H1 (cell line): ENCODE results near the gene GABRR2. TPM values are rescaled to one million over a fixed set of nuclear protein-coding genes. Genes with fewer than 3 reads are reported as not detected.

ENCODE experiments used
- CTCF ChIA-PET: fragments of 300-600 bp; sonication (Branson Sonifier 250); formaldehyde crosslinking; loops from one replicate; lab custom pipeline; 2021; ENCODE audit not compliant: partially characterized antibody; lab: Charles Lee
- POLR2A ChIA-PET: fragments of 300-600 bp; sonication (Branson Sonifier 250); formaldehyde crosslinking; loops from one replicate; lab custom pipeline; 2021; ENCODE audit warnings: inconsistent platforms; ENCODE audit not compliant: partially characterized antibody; lab: Charles Lee
- DNase-seq, 2 experiments: peaks; one replicate each; pipeline versions ENCODE4 v3.0.0 to v3.0.0-alpha.2; 2010 to 2022; ENCODE audit warnings: low spot score in 2 of 2, low read depth in 1 of 2, mixed read lengths in 1 of 2
- FAIRE-seq: peaks from 2 replicates; lab custom pipeline; 2011; peaks lifted over from hg19 to GRCh38; lab: Jason Lieb, UNC
- H2AFZ ChIP-seq: 2 replicates; pipeline ENCODE4 v1.8.1; 2012; ENCODE audit warnings: low read length, inconsistent platforms
- H2AK5ac ChIP-seq: 2 replicates; pipeline ENCODE4 v1.6.1; 2013; ENCODE audit warnings: low read depth, low read length
- H2BK120ac ChIP-seq: replicated peaks from 2 replicates; pipeline ENCODE3; 2013; ENCODE audit warnings: low read depth, low read length, inconsistent platforms
- H2BK12ac ChIP-seq: 2 replicates; pipeline ENCODE4 v1.6.1; 2013; ENCODE audit warnings: low read depth, low read length
- H2BK15ac ChIP-seq: 2 replicates; pipeline ENCODE4 v1.6.1; 2013; ENCODE audit warnings: low read length
- H2BK20ac ChIP-seq: 2 replicates; pipeline ENCODE4 v1.6.1; 2013; ENCODE audit warnings: low read length
- H2BK5ac ChIP-seq: 2 replicates; pipeline ENCODE4 v1.6.1; 2013; ENCODE audit warnings: low read depth, low read length
- H3K14ac ChIP-seq: 2 replicates; pipeline ENCODE4 v1.6.1; 2013; ENCODE audit warnings: inconsistent platforms; ENCODE audit not compliant: insufficient read length
- H3K18ac ChIP-seq: 2 replicates; pipeline ENCODE4 v1.6.1; 2013; ENCODE audit warnings: low read length; ENCODE audit errors: extremely low read depth
- H3K23ac ChIP-seq: 2 replicates; pipeline ENCODE4 v1.6.1; 2013; ENCODE audit warnings: inconsistent platforms; ENCODE audit not compliant: insufficient read length
- H3K23me2 ChIP-seq: 2 replicates; pipeline ENCODE4 v1.6.1; 2013; ENCODE audit warnings: low read depth, low read length
- H3K27ac ChIP-seq: 2 replicates; pipeline ENCODE4 v1.6.1; 2011; ENCODE audit warnings: low read depth, low read length, inconsistent platforms
- H3K27me3 ChIP-seq, 4 experiments: replicated peaks in 1 of 4; 1 replicate in 1 of 4; 2 replicates in 3 of 4; pipeline versions ENCODE4 v1.6.1 to v1.8.1; 2011 to 2013; ENCODE audit warnings: low read length in 3 of 4, mild to moderate bottlenecking in 3 of 4, inconsistent platforms in 2 of 4, mixed read lengths in 2 of 4, moderate library complexity in 1 of 4; ENCODE audit not compliant: control insufficient read depth in 3 of 4, insufficient read depth in 3 of 4; ENCODE audit errors: extremely low read depth in 1 of 4
- H3K36me3 ChIP-seq, 4 experiments: 2 replicates each; pipeline versions ENCODE4 v1.6.1 to v1.8.1; 2011 to 2013; ENCODE audit warnings: mild to moderate bottlenecking in 4 of 4, low read length in 3 of 4, moderate library complexity in 2 of 4, control low read depth in 1 of 4, inconsistent platforms in 1 of 4; ENCODE audit not compliant: insufficient read depth in 4 of 4, control insufficient read depth in 2 of 4
- H3K4ac ChIP-seq: replicated peaks from 2 replicates; pipeline ENCODE3; 2013; ENCODE audit warnings: low read length, low read depth, mixed read lengths, inconsistent platforms; ENCODE audit not compliant: insufficient read length
- H3K4me1 ChIP-seq, 4 experiments: replicated peaks in 1 of 4; 1 replicate in 1 of 4; 2 replicates in 3 of 4; pipeline versions ENCODE4 v1.6.1 to v1.8.1; 2011 to 2013; ENCODE audit warnings: low read length in 3 of 4, inconsistent platforms in 2 of 4, mixed read lengths in 1 of 4; ENCODE audit not compliant: insufficient read depth in 4 of 4, control insufficient read depth in 3 of 4
- H3K4me2 ChIP-seq, 2 experiments: 2 replicates each; pipeline versions ENCODE4 v1.6.1 to v1.8.1; 2011 to 2013; ENCODE audit warnings: low read depth in 2 of 2, low read length in 2 of 2, control low read depth in 1 of 2, inconsistent platforms in 1 of 2, mild to moderate bottlenecking in 1 of 2; ENCODE audit not compliant: insufficient read depth in 1 of 2
- H3K4me3 ChIP-seq, 4 experiments: fragments of 200-600, 300-600 bp in 1 of 4; sonication (generic), shearing (Covaris generic), sonication (Bioruptor Twin) in 1 of 4; 2 replicates each; pipeline versions ENCODE4 v1.5.1 to v1.8.1; 2011 to 2016; ENCODE audit warnings: low read length in 4 of 4, low read depth in 3 of 4, control low read depth in 2 of 4, inconsistent platforms in 2 of 4, mild to moderate bottlenecking in 2 of 4, mixed read lengths in 1 of 4, moderate library complexity in 1 of 4; ENCODE audit not compliant: insufficient read depth in 2 of 4; ENCODE audit errors: extremely low read depth in 1 of 4
- H3K56ac ChIP-seq: replicated peaks from 2 replicates; pipeline ENCODE3; 2013; ENCODE audit warnings: low read depth, mild to moderate bottlenecking, mixed read lengths, low read length, inconsistent platforms; ENCODE audit not compliant: insufficient read length
- H3K79me1 ChIP-seq: 2 replicates; pipeline ENCODE4 v1.6.1; 2013; ENCODE audit warnings: low read depth, low read length, control low read depth
- H3K79me2 ChIP-seq, 2 experiments: 2 replicates each; pipeline versions ENCODE4 v1.6.1 to v1.8.1; 2012 to 2013; ENCODE audit warnings: low read length in 2 of 2, mild to moderate bottlenecking in 2 of 2, inconsistent platforms in 1 of 2; ENCODE audit not compliant: insufficient read depth in 2 of 2, control insufficient read depth in 1 of 2
- H3K9ac ChIP-seq, 4 experiments: replicated peaks in 1 of 4; 1 replicate in 1 of 4; 2 replicates in 3 of 4; pipeline versions ENCODE4 v1.6.1 to v1.8.1; 2011 to 2013; ENCODE audit warnings: low read depth in 3 of 4, low read length in 3 of 4, control low read depth in 2 of 4, mild to moderate bottlenecking in 2 of 4, moderate library complexity in 2 of 4, inconsistent platforms in 1 of 4; ENCODE audit errors: extremely low read depth in 1 of 4
- H3K9me3 ChIP-seq, 2 experiments: 2 replicates each; pipeline versions ENCODE4 v1.6.1 to v1.8.1; 2012 to 2013; ENCODE audit warnings: mild to moderate bottlenecking in 2 of 2, moderate library complexity in 2 of 2, control low read depth in 1 of 2, inconsistent platforms in 1 of 2, low read depth in 1 of 2, low read length in 1 of 2, mixed read lengths in 1 of 2; ENCODE audit not compliant: insufficient read depth in 2 of 2
- H4K20me1 ChIP-seq, 2 experiments: replicated peaks in 1 of 2; 2 replicates each; pipeline versions ENCODE3 to v1.8.1; 2011 to 2013; ENCODE audit warnings: inconsistent platforms in 2 of 2, low read length in 2 of 2, mild to moderate bottlenecking in 1 of 2; ENCODE audit not compliant: insufficient read depth in 2 of 2, control insufficient read depth in 1 of 2
- H4K5ac ChIP-seq: 2 replicates; pipeline ENCODE4 v1.6.1; 2013; ENCODE audit warnings: low read length, low read depth, mixed read lengths, inconsistent platforms; ENCODE audit not compliant: insufficient read length
- H4K8ac ChIP-seq: 2 replicates; pipeline ENCODE4 v1.8.0; 2013; ENCODE audit warnings: mild to moderate bottlenecking, moderate library complexity, low read length, inconsistent platforms; ENCODE audit not compliant: insufficient read depth; ENCODE audit errors: extremely low read depth
- H4K91ac ChIP-seq: replicated peaks from 2 replicates; pipeline ENCODE3; 2013; ENCODE audit warnings: low read length, mixed read lengths, inconsistent platforms; ENCODE audit not compliant: insufficient read length
- SP2 ChIP-seq: IDR thresholded peaks from 2 replicates; pipeline ENCODE4 v1.6.1; 2012; ENCODE audit warnings: mild to moderate bottlenecking, low read length, inconsistent platforms
- WGBS, 2 experiments: shearing (Covaris generic) in 1 of 2; methylation state at CpG; one replicate each; pipeline versions ENCODE4 v1.1.6 to v1.1.7; 2013 to 2015; ENCODE audit warnings: low lambda C conversion rate in 2 of 2, mixed read lengths in 2 of 2, inconsistent platforms in 1 of 2, low coverage in 1 of 2, missing lambda C conversion rate in 1 of 2; ENCODE audit not compliant: insufficient replicate concordance in 2 of 2, insufficient coverage in 1 of 2, insufficient read length in 1 of 2; ENCODE audit errors: extremely low coverage in 1 of 2, missing lambda C conversion rate in 1 of 2; 5-methylcytosine and 5-hydroxymethylcytosine counted together
- polyA plus RNA-seq, 7 experiments: library from polyadenylated mRNA; depleted of rRNA in 3 of 7; stranded (reverse) in 5 of 7; unstranded in 2 of 7; fragments of >200 nt in 5 of 7; fragments of 200-250 nt in 2 of 7; gene quantifications; 1 replicate in 5 of 7; 2 replicates in 1 of 7; 4 replicates in 1 of 7; pipeline versions ENCODE4 v1.2.1 to v1.2.3, GENCODE V29; 2011 to 2013; ENCODE audit warnings: missing spikeins in 2 of 7, mixed read lengths in 2 of 7
- total RNA-seq: library from RNA; stranded (reverse); fragmentation: NEBNext Ultra II Directional; extraction: Animal tissue kit (Norgen Biotek cat#: 25700); gene quantifications from 2 replicates; pipeline ENCODE4 v1.2.1, GENCODE V29; 2021

The GABRR2 gene
- total and polyA plus RNA-seq, 2 of the 8 experiments (the other 6 are each of a cell fraction or from before 2014, with no cell fraction given) = not detected

- Histone ChIP-seq H2BK12ac (no peak overlapping the region), H3K27ac (no peak overlapping the region), H4K20me1 (no peaks in the 10 kb centered on the region), H3K79me2 (no peaks in the 10 kb centered on the region), H3K56ac (no peak overlapping the region), H3K36me3 (no peaks in the 10 kb centered on the region), H3K27me3 (no peaks in the 10 kb centered on the region), H2BK15ac (no peak overlapping the region), H3K4ac (no peak overlapping the region), H3K9ac (no peak overlapping the region), H3K23ac (no peak overlapping the region), H3K14ac (no peak overlapping the region), H3K4me1 (peaks cover 0 to 6% (median 0%) of the 10 kb centered on the region in 4 experiments; a peak in 3 of 7 replicates), H3K4me2 (no peak overlapping the region), H2AFZ (no peak overlapping the region), H2BK20ac (no peak overlapping the region), H3K9me3 (no peaks in the 10 kb centered on the region; a peak in 1 of 4 replicates), H3K79me1 (no peaks in the 10 kb centered on the region), H4K5ac (no peak overlapping the region), H3K4me3 (no peak overlapping the region), H2AK5ac (no peak overlapping the region), H2BK120ac (no peak overlapping the region), H2BK5ac (no peak overlapping the region), H4K8ac (no peak overlapping the region), H4K91ac (no peak overlapping the region), H3K23me2 (no peaks in the 10 kb centered on the region), H3K18ac (no peak overlapping the region)
- ChIA-PET CTCF (interaction anchor here (0.6 to 4.2 kb wide), 12 partner anchors 8 to 314 kb away, joined by 3 to 20 read pairs (median 4); no protein-coding TSS in a partner anchor), POLR2A (interaction anchor here (1.5 kb wide), 1 partner anchor 59 kb away, joined by 3 read pairs; no protein-coding TSS in a partner anchor)
- no peak for TF ChIP-seq SP2
- 94% methylated on average over 24 of the region's 25 CpGs; no CpG with 5 or more reads in 1 of the 2 experiments for WGBS, 2 experiments
- DNase-seq (no peak), FAIRE-seq (no peak)
These were observed 13.4 kb downstream of the GABRR2 start for GRCh38 chr6:89301586-89302194.
